ENCODE results near the gene MTURN. TPM values are rescaled to one million over a fixed set of nuclear protein-coding genes. Genes with fewer than 3 reads are reported as not detected.

MTURN gene
- total and polyA plus RNA-seq, 9 of the 15 experiments (the other 6 are each of a cell fraction or from before 2014, with no cell fraction given): 0.94 to 14.8 (median 6.4) TPM

GRCh38 chr7:30178748-30179436 is 44.1 kb downstream of the MTURN start:
- DNase-seq (ENCODE audit: extremely low read depth in 1 of 4, low spot score in 3 of 4) (no peak), ATAC-seq (no peak), FAIRE-seq (no peak)
- no TSS peak for BruUV-seq (replicated peaks)
- Histone ChIP-seq H3K9ac (ENCODE audit: insufficient read depth in 1 of 2, low read depth in 2 of 2, low read length in 2 of 2) (no peak overlapping the region), H3K9me1 (ENCODE audit: control insufficient read depth, insufficient read depth, low read length) (no peaks in the 10 kb centered on the region), H4K20me1 (replicated peaks; ENCODE audit: control insufficient read depth, insufficient read depth, low read length) (no peaks in the 10 kb centered on the region), H3K27ac (ENCODE audit: extremely low read depth, low read depth, low read length) (no peak overlapping the region), H3K27me3 (ENCODE audit: control insufficient read depth in 2 of 2, insufficient read depth in 2 of 2, low read length in 2 of 2) (peaks cover 0 to 18% of the 10 kb centered on the region in 2 experiments; a peak in 2 of 5 replicates), H3K36me3 (ENCODE audit: control insufficient read depth, insufficient read depth, low read length) (no peaks in the 10 kb centered on the region), H3K4me1 (replicated peaks in 1 of 2; ENCODE audit: control insufficient read depth in 2 of 2, insufficient read depth in 2 of 2, low read length in 2 of 2) (peaks cover 0 to 6% of the 10 kb centered on the region in 2 experiments; a peak in 2 of 5 replicates), H2AFZ (ENCODE audit: low read depth, low read length) (no peak overlapping the region), H3K4me3 (no peak overlapping the region), H3K9me3 (replicated peaks; ENCODE audit: control insufficient read depth, insufficient read depth, low read depth, low read length) (no peaks in the 10 kb centered on the region), H3K4me2 (ENCODE audit: insufficient read depth, low read length) (no peak overlapping the region), H3K79me2 (ENCODE audit: control insufficient read depth, insufficient read depth, low read length) (no peaks in the 10 kb centered on the region)
- 2% methylated on average over 3 of the region's 3 CpGs for WGBS (ENCODE audit: insufficient coverage, low coverage, missing lambda C conversion rate)
- 0 out of 2 replicates have a peak, but pooled peaks have one; percentile 1 for TF ChIP-seq TFE3 (CRISPR knock-in tag; IDR thresholded peaks at IDR 0.05)
- no peak for TF ChIP-seq MCM2 (IDR thresholded peaks at IDR 0.05; ENCODE audit: low read depth)
- TF ChIP-seq ESRRA (IDR thresholded peaks at IDR 0.05; ENCODE audit: borderline replicate concordance, low read depth): peak; percentile 61; the same call in 1 of the 2 replicates
- no peak for TF ChIP-seq GATAD2A (IDR thresholded peaks at IDR 0.05)
- no peak for TF ChIP-seq ZEB2 (IDR thresholded peaks at IDR 0.05)
- ChIA-PET POLR2A (interaction anchor here (0.8 kb wide), 1 partner anchor 9 kb away, joined by 3 read pairs; no protein-coding TSS in a partner anchor), CTCF (ENCODE audit: low intra/inter-chr PET ratio) (no interaction called here)
- intact Hi-C loops (cut with micrococcal nuclease): no loop called here
- in situ Hi-C loops (cut with MboI): no loop called here
